Measurements from ENCODE around the gene UAP1L1.
"Not testable (repeated sequence)": the region's sequence is repeated elsewhere in the genome, so short reads cannot be mapped to it uniquely, and the experiment has no call there.

UAP1L1 gene

GRCh38 chr9:137116728-137117127 is 39.4 kb downstream of the UAP1L1 start:
- Histone ChIP-seq H3K27ac (ENCODE audit: extremely low read depth, low read depth, low read length) (no peak overlapping the region), H3K9me3 (ENCODE audit: control insufficient read depth, insufficient read depth, low read depth, low read length) (no peaks in the 10 kb centered on the region), H3K36me3 (ENCODE audit: control insufficient read depth in 2 of 2, insufficient read depth in 1 of 2, low read length in 2 of 2) (no peaks in the 10 kb centered on the region; a peak in 1 of 3 replicates), H3K4me3 (ENCODE audit: low read depth, low read length) (no peak overlapping the region), H3K4me1 (ENCODE audit: control insufficient read depth, insufficient read depth, low read length) (no peaks in the 10 kb centered on the region)
- CTCF ChIA-PET: interaction anchor here (0.9 to 10.2 kb wide), 4 partner anchors 8 to 120 kb away, joined by 3 to 69 read pairs (median 4); partner anchors contain the start of genes CYSRT1 and RNF224
- no peak for TF ChIP-seq SETDB1 (IDR thresholded peaks at IDR 0.05; ENCODE audit: insufficient read length, low read length)
- no peak for TF ChIP-seq PRDM4 (tag by site-specific recombination; IDR thresholded peaks at IDR 0.05)
- TF ChIP-seq ZSCAN23 (tag by site-specific recombination; IDR thresholded peaks at IDR 0.05): no peak
- TF ChIP-seq HIC1 (tag by site-specific recombination; IDR thresholded peaks at IDR 0.05): no peak
- TF ChIP-seq ZNF19 (tag by site-specific recombination; IDR thresholded peaks at IDR 0.05; ENCODE audit: low read depth): no peak
- TF ChIP-seq KLF8 (tag by site-specific recombination; IDR thresholded peaks at IDR 0.05): no peak
- no peak for TF ChIP-seq ZNF791 (tag by site-specific recombination; IDR thresholded peaks at IDR 0.05)
- POLR2A ChIA-PET: interaction anchor here (0.6 to 2.0 kb wide), 2 partner anchors 30 to 223 kb away, joined by 3 to 6 read pairs; partner anchors contain the start of gene MAN1B1

DNA sequence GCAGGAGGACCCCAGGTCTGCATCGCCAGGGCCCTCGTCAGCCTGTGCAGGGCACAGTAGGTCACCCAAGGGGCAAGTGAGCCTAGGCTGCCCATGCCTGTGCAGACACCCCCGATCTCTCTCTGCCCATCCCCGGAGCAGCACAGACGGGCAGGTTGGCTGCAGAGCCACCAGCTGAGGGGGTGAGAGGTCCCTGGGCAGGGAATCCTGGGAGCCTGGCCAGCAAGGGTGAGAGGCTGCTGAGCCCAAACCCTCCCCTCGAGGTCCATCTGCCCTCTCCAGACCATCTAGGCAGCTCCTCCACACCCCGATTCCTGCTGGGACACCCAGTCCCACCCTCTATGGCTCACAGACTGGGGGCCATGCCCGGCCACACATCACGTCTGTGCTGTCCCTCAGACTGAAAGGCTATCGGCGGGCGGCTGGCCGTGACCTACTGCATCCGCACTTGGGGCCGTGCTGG is 40.0 kb downstream of the UAP1L1 start:
- Histone ChIP-seq H3K9me3 (ENCODE audit: control insufficient read depth, insufficient read depth, low read depth, low read length) (no peaks in the 10 kb centered on the region), H3K27ac (ENCODE audit: extremely low read depth, low read depth, low read length) (no peak overlapping the region), H3K36me3 (ENCODE audit: control insufficient read depth in 2 of 2, insufficient read depth in 1 of 2, low read length in 2 of 2) (no peaks in the 10 kb centered on the region; a peak in 1 of 3 replicates), H3K4me1 (ENCODE audit: control insufficient read depth, insufficient read depth, low read length) (no peaks in the 10 kb centered on the region), H3K4me3 (ENCODE audit: low read depth, low read length) (no peak overlapping the region)
- ChIA-PET POLR2A (interaction anchor here (0.6 to 2.0 kb wide), 4 partner anchors 31 to 223 kb away, joined by 3 to 7 read pairs (median 4); partner anchors contain the start of genes MAN1B1 and TPRN), CTCF (interaction anchor here (0.9 to 10.2 kb wide), 7 partner anchors 9 to 120 kb away, joined by 3 to 69 read pairs (median 5); partner anchors contain the start of genes CYSRT1 and RNF224)
- TF ChIP-seq, protein P1, sequence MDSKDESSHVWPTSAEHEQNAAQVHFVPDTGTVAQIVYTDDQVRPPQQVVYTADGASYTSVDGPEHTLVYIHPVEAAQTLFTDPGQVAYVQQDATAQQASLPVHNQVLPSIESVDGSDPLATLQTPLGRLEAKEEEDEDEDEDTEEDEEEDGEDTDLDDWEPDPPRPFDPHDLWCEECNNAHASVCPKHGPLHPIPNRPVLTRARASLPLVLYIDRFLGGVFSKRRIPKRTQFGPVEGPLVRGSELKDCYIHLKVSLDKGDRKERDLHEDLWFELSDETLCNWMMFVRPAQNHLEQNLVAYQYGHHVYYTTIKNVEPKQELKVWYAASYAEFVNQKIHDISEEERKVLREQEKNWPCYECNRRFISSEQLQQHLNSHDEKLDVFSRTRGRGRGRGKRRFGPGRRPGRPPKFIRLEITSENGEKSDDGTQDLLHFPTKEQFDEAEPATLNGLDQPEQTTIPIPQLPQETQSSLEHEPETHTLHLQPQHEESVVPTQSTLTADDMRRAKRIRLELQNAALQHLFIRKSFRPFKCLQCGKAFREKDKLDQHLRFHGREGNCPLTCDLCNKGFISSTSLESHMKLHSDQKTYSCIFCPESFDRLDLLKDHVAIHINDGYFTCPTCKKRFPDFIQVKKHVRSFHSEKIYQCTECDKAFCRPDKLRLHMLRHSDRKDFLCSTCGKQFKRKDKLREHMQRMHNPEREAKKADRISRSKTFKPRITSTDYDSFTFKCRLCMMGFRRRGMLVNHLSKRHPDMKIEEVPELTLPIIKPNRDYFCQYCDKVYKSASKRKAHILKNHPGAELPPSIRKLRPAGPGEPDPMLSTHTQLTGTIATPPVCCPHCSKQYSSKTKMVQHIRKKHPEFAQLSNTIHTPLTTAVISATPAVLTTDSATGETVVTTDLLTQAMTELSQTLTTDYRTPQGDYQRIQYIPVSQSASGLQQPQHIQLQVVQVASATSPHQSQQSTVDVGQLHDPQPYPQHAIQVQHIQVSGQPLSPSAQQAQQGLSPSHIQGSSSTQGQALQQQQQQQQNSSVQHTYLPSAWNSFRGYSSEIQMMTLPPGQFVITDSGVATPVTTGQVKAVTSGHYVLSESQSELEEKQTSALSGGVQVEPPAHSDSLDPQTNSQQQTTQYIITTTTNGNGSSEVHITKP (tag by site-specific recombination; IDR thresholded peaks at IDR 0.05): no peak
- TF ChIP-seq GLI4 (tag by site-specific recombination; IDR thresholded peaks at IDR 0.05): no peak
- no peak for TF ChIP-seq OVOL3 (tag by site-specific recombination; IDR thresholded peaks at IDR 0.05)

GRCh38 chr9:137118092-137118603 is 40.8 kb downstream of the UAP1L1 start:
- H3K4me1 ChIP-seq (ENCODE audit: control insufficient read depth, insufficient read depth, low read length); H3K27ac ChIP-seq (ENCODE audit: extremely low read depth, low read depth, low read length); H3K9me3 ChIP-seq (ENCODE audit: control insufficient read depth, insufficient read depth, low read depth, low read length); H3K4me3 ChIP-seq (ENCODE audit: low read depth, low read length); H3K36me3 ChIP-seq (ENCODE audit: control insufficient read depth in 2 of 2, insufficient read depth in 1 of 2, low read length in 2 of 2): not testable (repeated sequence)
- CTCF ChIA-PET: interaction anchor here (0.6 to 10.2 kb wide), 15 partner anchors 11 to 156 kb away, joined by 3 to 69 read pairs (median 4); partner anchors contain the start of genes CYSRT1 and RNF224
- POLR2A ChIA-PET: interaction anchor here (0.7 to 1.9 kb wide), 6 partner anchors 31 to 283 kb away, joined by 3 to 8 read pairs (median 5); partner anchors contain the start of genes MAN1B1, RNF208 and TPRN
